Measurements from ENCODE around the gene MESD.
A peak's percentile ranks its signal among the peaks of the same experiment; 100 is the strongest.

The MESD gene

DNA sequence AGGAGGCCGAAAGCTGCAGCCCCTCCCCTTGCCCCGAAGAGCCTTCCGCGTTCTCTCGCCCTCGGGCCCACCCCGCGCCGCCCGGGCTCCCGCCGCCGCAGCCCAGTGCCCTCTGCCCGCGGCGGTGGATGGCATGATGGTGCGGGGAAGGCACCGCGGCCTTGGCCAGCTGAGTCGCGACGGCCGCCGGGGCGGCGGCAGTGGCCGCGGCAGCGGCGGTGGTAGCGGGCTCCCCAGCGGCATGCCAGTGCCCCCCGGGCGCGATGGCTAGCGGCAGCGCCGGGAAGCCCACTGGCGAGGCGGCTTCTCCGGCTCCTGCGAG, 12.4 kb upstream of the MESD start:
- WGBS (ENCODE audit: insufficient coverage, insufficient read length) = no CpG with 5 or more reads among the region's 42 CpGs
- Histone ChIP-seq H3K4me1 (ENCODE audit: control insufficient read depth, insufficient read depth, low read length) (peaks cover 6% of the 10 kb centered on the region), H3K36me3 (ENCODE audit: control insufficient read depth, insufficient read depth, low read length) (no peaks in the 10 kb centered on the region), H3K27ac (ENCODE audit: low read length) (no peak overlapping the region), H3K9me3 (ENCODE audit: control insufficient read depth, insufficient read depth, low read length) (no peaks in the 10 kb centered on the region), H3K27me3 (ENCODE audit: control insufficient read depth, insufficient read depth, low read length) (no peaks in the 10 kb centered on the region; the same call in none of the 2 replicates), H3K4me3 (ENCODE audit: low read length) (peak overlapping the region; percentile 98; the same call in 1 of the 2 replicates)
- no peak for DNase-seq (ENCODE audit: low read depth, low spot score)

DNA sequence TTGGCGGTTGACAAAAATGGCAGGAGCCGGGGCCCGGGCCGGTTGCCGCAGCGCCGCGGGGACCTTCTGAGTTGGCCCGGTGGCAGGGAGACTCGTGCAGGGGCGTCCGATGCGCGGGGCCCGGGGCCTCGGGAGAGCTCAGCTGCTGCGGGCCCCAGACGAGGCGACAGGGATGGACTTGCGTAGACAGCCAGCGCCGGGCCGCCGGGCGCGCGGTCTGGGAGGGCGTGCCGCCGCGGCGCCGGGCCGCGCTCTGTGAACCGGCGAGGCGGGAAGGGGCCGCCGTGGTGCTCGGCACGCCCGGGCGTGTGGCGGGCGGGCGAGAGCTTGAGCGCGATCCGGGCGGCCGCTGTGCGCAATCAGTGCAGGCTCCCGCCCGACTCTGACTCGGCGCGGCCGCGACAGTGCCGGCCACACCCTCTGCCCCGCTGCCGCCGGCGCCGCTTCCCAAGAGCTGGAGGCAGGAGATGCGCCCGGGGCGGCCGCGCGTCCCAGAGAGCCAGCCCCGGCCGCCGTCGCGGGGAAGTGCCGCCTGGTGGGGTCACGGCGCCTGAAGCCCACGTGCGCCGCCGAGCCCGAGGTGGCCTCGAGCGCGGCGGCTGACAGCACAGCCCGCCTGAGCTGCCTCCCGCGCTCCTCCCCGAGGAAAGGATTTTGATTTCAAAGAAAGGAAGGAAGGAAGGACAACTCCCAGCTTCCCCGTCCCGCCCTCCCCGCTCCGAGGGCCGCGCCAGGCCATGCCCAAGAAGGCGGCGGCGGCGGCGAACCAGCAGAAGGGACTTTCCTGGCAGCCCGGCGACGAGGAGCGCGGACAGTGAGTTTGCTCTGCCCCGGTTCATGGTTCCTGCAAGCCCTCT, 11.8 kb upstream of the MESD start:
- no peak overlapping the region for H3K27ac ChIP-seq (ENCODE audit: low read length)
- no CpG with 5 or more reads among the region's 110 CpGs for WGBS (ENCODE audit: insufficient coverage, insufficient read length)
- no peak for DNase-seq (ENCODE audit: low read depth, low spot score)
- H3K27me3 ChIP-seq (ENCODE audit: control insufficient read depth, insufficient read depth, low read length) = no peaks in the 10 kb centered on the region; the same call in none of the 2 replicates
- peak overlapping the region; percentile 98 for H3K4me3 ChIP-seq (ENCODE audit: low read length)
- no peaks in the 10 kb centered on the region for H3K9me3 ChIP-seq (ENCODE audit: control insufficient read depth, insufficient read depth, low read length)
- H3K36me3 ChIP-seq (ENCODE audit: control insufficient read depth, insufficient read depth, low read length) = no peaks in the 10 kb centered on the region
- peaks cover 6% of the 10 kb centered on the region for H3K4me1 ChIP-seq (ENCODE audit: control insufficient read depth, insufficient read depth, low read length)

DNA sequence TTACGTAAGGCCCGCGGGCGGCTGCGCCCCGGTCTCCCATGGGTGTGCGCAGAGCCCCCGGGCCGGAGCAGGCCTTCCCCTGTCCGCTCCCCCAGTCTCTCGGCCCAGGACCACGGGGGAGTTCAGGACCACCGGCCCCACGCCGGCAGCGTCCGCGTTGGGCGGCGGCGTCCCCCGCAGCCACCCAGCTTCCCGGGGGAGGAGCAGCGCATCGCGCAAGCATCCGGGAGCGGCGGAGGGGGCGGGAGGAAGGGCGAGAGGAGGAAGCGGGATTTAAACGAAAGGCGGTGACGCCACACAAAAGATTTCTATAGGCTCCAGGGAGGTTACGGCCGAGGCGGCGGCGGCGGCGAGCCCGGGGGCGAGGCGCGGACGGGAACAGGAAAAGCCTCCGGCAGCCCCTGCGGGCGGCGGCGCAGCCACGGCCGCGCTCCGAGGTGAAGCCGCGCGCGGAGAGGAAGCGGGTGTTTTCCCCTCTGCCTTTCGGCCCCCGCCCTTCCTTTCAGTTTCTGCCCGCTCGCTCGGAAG, 11.1 kb upstream of the MESD start, which contains the start of gene TLNRD1:
TSS of gene TLNRD1 (plus strand) at position 300 of the 528 bp plus-strand sequence. CDS start 1,349 bp downstream, outside the sequence.
- DNase-seq (ENCODE audit: low read depth, low spot score) = no peak
- Histone ChIP-seq H3K4me1 (ENCODE audit: control insufficient read depth, insufficient read depth, low read length) (peaks cover 6% of the 10 kb centered on the region), H3K36me3 (ENCODE audit: control insufficient read depth, insufficient read depth, low read length) (no peaks in the 10 kb centered on the region), H3K27me3 (ENCODE audit: control insufficient read depth, insufficient read depth, low read length) (no peaks in the 10 kb centered on the region; the same call in none of the 2 replicates), H3K9me3 (ENCODE audit: control insufficient read depth, insufficient read depth, low read length) (no peaks in the 10 kb centered on the region), H3K27ac (ENCODE audit: low read length) (no peak within 1 kb of the TSS), H3K4me3 (ENCODE audit: low read length) (peak within 1 kb of the TSS; percentile 98)
- no CpG with 5 or more reads among the region's 66 CpGs for WGBS (ENCODE audit: insufficient coverage, insufficient read length)

DNA sequence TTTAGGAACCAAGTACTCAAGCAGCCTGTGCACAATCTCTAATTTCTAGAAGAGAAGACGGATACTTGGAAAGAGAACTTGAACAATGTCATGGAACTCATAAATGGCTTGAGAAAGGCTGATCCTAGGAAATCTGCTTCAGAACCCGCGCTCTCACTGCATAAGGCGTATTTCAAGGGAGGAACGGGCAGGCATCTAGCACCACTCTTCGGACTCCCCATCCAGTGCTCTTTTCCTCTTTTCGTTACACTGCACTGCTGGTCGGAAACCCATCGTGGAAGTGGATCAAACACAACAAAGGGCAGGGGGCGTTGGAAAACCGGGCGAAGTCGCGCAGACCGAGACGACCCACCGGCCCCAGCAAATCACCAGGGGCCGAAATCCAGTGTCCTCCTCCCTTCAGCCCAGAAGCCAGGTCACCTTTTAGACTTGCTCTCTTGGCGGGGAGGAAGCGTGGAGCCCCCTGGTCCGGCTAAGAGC, 10.6 kb upstream of the MESD start:
- no CpG with 5 or more reads among the region's 21 CpGs for WGBS (ENCODE audit: insufficient coverage, insufficient read length)
- H3K27ac ChIP-seq (ENCODE audit: low read length) = no peak overlapping the region
- H3K36me3 ChIP-seq (ENCODE audit: control insufficient read depth, insufficient read depth, low read length) = no peaks in the 10 kb centered on the region
- peak overlapping the region; percentile 98 for H3K4me3 ChIP-seq (ENCODE audit: low read length)
- peaks cover 6% of the 10 kb centered on the region for H3K4me1 ChIP-seq (ENCODE audit: control insufficient read depth, insufficient read depth, low read length)
- DNase-seq (ENCODE audit: low read depth, low spot score) = no peak
- no peaks in the 10 kb centered on the region; the same call in none of the 2 replicates for H3K27me3 ChIP-seq (ENCODE audit: control insufficient read depth, insufficient read depth, low read length)
- H3K9me3 ChIP-seq (ENCODE audit: control insufficient read depth, insufficient read depth, low read length) = no peaks in the 10 kb centered on the region

DNA sequence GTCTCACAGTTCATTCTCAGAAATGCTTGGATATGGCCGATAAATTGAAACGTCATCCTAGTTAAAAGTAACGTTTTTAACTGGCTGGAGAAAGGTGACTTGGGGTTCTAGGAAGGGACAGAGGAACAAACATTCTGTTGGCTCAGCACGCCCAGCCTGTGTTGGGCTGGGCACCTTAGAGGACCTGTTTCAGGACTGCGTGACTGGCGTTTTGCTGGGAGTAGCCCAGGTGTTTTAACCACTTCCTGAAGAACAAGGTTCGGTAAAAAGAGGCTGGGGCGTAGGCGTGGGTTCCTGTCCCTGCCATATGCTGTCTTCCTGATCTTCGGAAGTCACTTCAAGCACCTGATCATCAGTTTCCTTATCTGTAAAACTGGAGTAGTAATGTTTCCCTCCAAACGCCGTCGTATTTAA, 10.0 kb upstream of the MESD start:
- no peak for DNase-seq (ENCODE audit: low read depth, low spot score)

DNA sequence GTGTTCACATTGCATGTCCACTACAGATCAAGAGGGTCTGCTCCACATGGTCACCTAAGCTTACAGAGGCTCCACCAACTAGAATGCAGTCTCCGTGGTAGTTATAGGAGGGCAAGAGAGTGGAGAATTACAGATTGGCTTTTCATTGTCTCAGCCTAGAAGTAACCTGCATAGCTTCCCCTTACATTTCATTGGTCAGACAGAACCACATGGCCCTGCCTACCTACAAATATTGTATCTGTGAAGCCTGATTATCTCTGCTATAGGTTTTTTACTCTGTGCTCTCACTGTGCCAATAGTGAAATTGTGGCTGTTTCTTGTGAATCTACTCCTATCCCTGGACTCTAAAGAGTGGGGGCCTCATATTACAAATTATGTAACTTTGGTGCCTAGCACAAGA, 8.6 kb upstream of the MESD start:
- H3K36me3 ChIP-seq (ENCODE audit: control insufficient read depth, insufficient read depth, low read length) = no peaks in the 10 kb centered on the region
- no peak overlapping the region for H3K27ac ChIP-seq (ENCODE audit: low read length)
- no peaks in the 10 kb centered on the region; the same call in none of the 2 replicates for H3K27me3 ChIP-seq (ENCODE audit: control insufficient read depth, insufficient read depth, low read length)
- H3K4me1 ChIP-seq (ENCODE audit: control insufficient read depth, insufficient read depth, low read length) = peaks cover 6% of the 10 kb centered on the region
- no peak for DNase-seq (ENCODE audit: low read depth, low spot score)
- WGBS (ENCODE audit: insufficient coverage, insufficient read length) = no CpG with 5 or more reads among the region's 1 CpG
- H3K4me3 ChIP-seq (ENCODE audit: low read length) = no peak overlapping the region
- H3K9me3 ChIP-seq (ENCODE audit: control insufficient read depth, insufficient read depth, low read length) = no peaks in the 10 kb centered on the region

More for the DNA sequence above, 10.0 kb upstream of the MESD start:
- no CpG with 5 or more reads among the region's 13 CpGs for WGBS (ENCODE audit: insufficient coverage, insufficient read length)
- Histone ChIP-seq H3K4me3 (ENCODE audit: low read length) (no peak overlapping the region; the same call in 1 of the 2 replicates), H3K27ac (ENCODE audit: low read length) (no peak overlapping the region), H3K36me3 (ENCODE audit: control insufficient read depth, insufficient read depth, low read length) (no peaks in the 10 kb centered on the region), H3K27me3 (ENCODE audit: control insufficient read depth, insufficient read depth, low read length) (no peaks in the 10 kb centered on the region; the same call in none of the 2 replicates), H3K9me3 (ENCODE audit: control insufficient read depth, insufficient read depth, low read length) (no peaks in the 10 kb centered on the region), H3K4me1 (ENCODE audit: control insufficient read depth, insufficient read depth, low read length) (peaks cover 6% of the 10 kb centered on the region)

DNA sequence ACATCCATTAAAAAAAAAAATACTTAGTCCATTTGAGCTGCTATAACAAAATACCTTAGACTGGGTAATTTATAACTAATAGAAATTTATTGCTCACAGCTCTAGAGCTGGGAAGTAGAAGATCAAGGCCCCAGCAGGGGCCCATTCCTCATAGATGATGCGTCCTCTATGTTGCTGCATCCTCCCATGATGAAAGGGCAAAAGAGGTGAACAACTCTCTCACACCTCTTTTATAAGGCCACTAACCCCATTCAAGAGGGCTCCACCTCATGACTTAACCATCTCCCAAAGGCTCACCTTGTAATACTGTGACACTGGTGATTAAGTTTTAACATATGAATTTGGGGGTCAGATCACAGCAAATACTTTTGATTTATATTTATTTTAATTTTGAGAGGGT, 8.1 kb upstream of the MESD start:
- peaks cover 5% of the 10 kb centered on the region for H3K4me1 ChIP-seq (ENCODE audit: control insufficient read depth, insufficient read depth, low read length)
- WGBS (ENCODE audit: insufficient coverage, insufficient read length) = no CpG with 5 or more reads among the region's 1 CpG
- no peaks in the 10 kb centered on the region for H3K36me3 ChIP-seq (ENCODE audit: control insufficient read depth, insufficient read depth, low read length)
- H3K27me3 ChIP-seq (ENCODE audit: control insufficient read depth, insufficient read depth, low read length) = no peaks in the 10 kb centered on the region; the same call in none of the 2 replicates
- no peak overlapping the region for H3K27ac ChIP-seq (ENCODE audit: low read length)
- no peaks in the 10 kb centered on the region for H3K9me3 ChIP-seq (ENCODE audit: control insufficient read depth, insufficient read depth, low read length)
- DNase-seq (ENCODE audit: low read depth, low spot score) = no peak
- no peak overlapping the region for H3K4me3 ChIP-seq (ENCODE audit: low read length)

DNA sequence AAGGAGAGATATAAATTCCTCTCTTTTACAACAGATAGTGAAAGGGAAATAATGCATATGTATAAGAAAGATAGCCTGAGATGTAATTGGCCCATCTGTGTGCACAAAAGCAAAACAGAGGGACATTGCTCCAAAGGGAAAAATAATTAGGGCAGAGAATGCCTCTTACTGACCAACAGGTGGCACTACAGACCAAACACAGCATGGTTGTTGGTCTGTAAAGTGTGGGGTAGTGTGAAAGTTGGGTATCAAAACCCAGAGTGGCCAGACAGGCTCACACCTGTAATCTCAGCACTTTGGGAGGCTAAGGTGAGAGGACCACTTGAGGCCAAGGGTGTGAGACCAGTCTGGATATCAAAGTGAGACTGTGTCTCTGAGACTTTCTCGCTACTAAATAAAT, 6.6 kb upstream of the MESD start:
- Histone ChIP-seq H3K27me3 (ENCODE audit: control insufficient read depth, insufficient read depth, low read length) (no peaks in the 10 kb centered on the region; the same call in 1 of the 2 replicates), H3K4me1 (ENCODE audit: control insufficient read depth, insufficient read depth, low read length) (peaks cover 1% of the 10 kb centered on the region; the same call in 1 of the 2 replicates), H3K4me3 (ENCODE audit: low read length) (no peak overlapping the region), H3K36me3 (ENCODE audit: control insufficient read depth, insufficient read depth, low read length) (no peaks in the 10 kb centered on the region), H3K27ac (ENCODE audit: low read length) (no peak overlapping the region), H3K9me3 (ENCODE audit: control insufficient read depth, insufficient read depth, low read length) (no peaks in the 10 kb centered on the region)
- no CpG with 5 or more reads among the region's 1 CpG for WGBS (ENCODE audit: insufficient coverage, insufficient read length)
- DNase-seq (ENCODE audit: low read depth, low spot score) = no peak

DNA sequence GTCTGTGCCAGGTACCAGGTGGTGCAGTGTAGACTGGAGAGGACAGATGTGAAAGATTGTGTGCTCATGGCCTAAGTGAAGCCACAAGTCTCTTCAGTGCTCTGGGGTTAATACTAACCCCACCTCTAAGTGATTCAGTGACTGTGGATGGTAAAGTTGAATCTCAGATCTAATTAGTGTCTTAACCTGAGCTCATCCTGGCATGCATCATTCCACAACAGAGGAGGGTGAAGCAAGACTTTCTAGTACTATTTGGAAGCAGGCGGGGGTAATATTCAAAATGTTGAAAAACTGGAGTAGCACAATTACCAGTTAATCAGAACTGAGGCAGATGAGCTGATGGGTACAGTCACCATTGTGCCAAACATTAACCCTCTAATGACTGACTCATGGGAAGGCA, 2.8 kb upstream of the MESD start:
- Histone ChIP-seq H3K4me3 (ENCODE audit: low read length) (no peak overlapping the region), H3K36me3 (ENCODE audit: control insufficient read depth, insufficient read depth, low read length) (no peaks in the 10 kb centered on the region), H3K9me3 (ENCODE audit: control insufficient read depth, insufficient read depth, low read length) (no peaks in the 10 kb centered on the region), H3K4me1 (ENCODE audit: control insufficient read depth, insufficient read depth, low read length) (no peaks in the 10 kb centered on the region), H3K27ac (ENCODE audit: low read length) (no peak overlapping the region), H3K27me3 (ENCODE audit: control insufficient read depth, insufficient read depth, low read length) (no peaks in the 10 kb centered on the region)
- no peak for DNase-seq (ENCODE audit: low read depth, low spot score)
- WGBS (ENCODE audit: insufficient coverage, insufficient read length) = no CpG with 5 or more reads among the region's 1 CpG

DNA sequence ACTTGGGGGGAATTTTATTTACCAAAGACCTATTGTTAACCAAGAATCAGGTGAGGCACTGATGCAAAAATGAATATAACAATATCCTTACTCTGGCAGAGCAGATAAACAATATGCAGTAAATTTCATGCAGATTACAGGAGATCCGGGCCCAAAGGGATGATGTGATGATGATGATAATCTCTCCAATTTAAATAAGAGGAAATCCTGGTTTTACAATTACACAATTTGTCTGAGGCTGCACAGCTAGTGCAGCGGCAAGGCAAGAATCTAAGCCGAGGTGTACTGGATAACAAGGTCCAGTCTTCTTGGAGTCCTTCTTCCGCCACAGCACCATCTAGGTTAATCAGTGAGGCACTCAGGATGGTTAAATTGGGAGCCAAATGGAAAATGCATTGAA, 2.4 kb upstream of the MESD start:
- no peaks in the 10 kb centered on the region for H3K27me3 ChIP-seq (ENCODE audit: control insufficient read depth, insufficient read depth, low read length)
- no peak for DNase-seq (ENCODE audit: low read depth, low spot score)
- H3K4me3 ChIP-seq (ENCODE audit: low read length) = no peak overlapping the region
- no CpG with 5 or more reads among the region's 4 CpGs for WGBS (ENCODE audit: insufficient coverage, insufficient read length)
- no peaks in the 10 kb centered on the region for H3K4me1 ChIP-seq (ENCODE audit: control insufficient read depth, insufficient read depth, low read length)
- no peaks in the 10 kb centered on the region for H3K36me3 ChIP-seq (ENCODE audit: control insufficient read depth, insufficient read depth, low read length)
- no peak overlapping the region for H3K27ac ChIP-seq (ENCODE audit: low read length)
- no peaks in the 10 kb centered on the region for H3K9me3 ChIP-seq (ENCODE audit: control insufficient read depth, insufficient read depth, low read length)
